HG03095 (cell line): ENCODE results near the gene UNC5C.

Experiments
- ATAC-seq: cut with Tn5 transposase; IDR thresholded peaks from one replicate; pipeline ENCODE4 v1.9.1; 2021; ENCODE audit warnings: moderate library complexity; ENCODE audit not compliant: unreplicated experiment

The UNC5C gene

GRCh38 chr4:95409750-95410149 lies 139.0 kb downstream of the UNC5C start:
- ATAC-seq, result no peak

- ATAC-seq, result no peak
Observed at GRCh38 chr4:95409127-95409526, 139.6 kb downstream of the UNC5C start.

- no peak for ATAC-seq
Observed at GRCh38 chr4:95402299-95402698, 146.5 kb downstream of the UNC5C start.

GRCh38 chr4:95398217-95398616 lies 150.6 kb downstream of the UNC5C start:
- no peak for ATAC-seq

GRCh38 chr4:95394752-95395306 lies 153.9 kb downstream of the UNC5C start:
- ATAC-seq, result no peak

GRCh38 chr4:95393821-95394220 lies 155.0 kb downstream of the UNC5C start:
- no peak for ATAC-seq

GRCh38 chr4:95388911-95389310 lies 159.9 kb downstream of the UNC5C start:
- no peak for ATAC-seq

- no peak for ATAC-seq
Observed at GRCh38 chr4:95387719-95388118, 161.1 kb downstream of the UNC5C start.

GRCh38 chr4:95386410-95386809 lies 162.4 kb downstream of the UNC5C start:
- no peak for ATAC-seq

- no peak for ATAC-seq
Observed at GRCh38 chr4:95381843-95382580, 166.8 kb downstream of the UNC5C start.

- ATAC-seq, result no peak
Observed at GRCh38 chr4:95379633-95380032, 169.1 kb downstream of the UNC5C start.

- no peak for ATAC-seq
Observed at GRCh38 chr4:95377366-95377900, 171.3 kb downstream of the UNC5C start.

GRCh38 chr4:95371476-95372224 lies 177.1 kb downstream of the UNC5C start:
- no peak for ATAC-seq

GRCh38 chr4:95367824-95368223 lies 180.9 kb downstream of the UNC5C start:
- no peak for ATAC-seq

GRCh38 chr4:95363966-95364365 lies 184.8 kb downstream of the UNC5C start:
- ATAC-seq, result no peak

- ATAC-seq, result no peak
Observed at GRCh38 chr4:95363559-95363925, 185.2 kb downstream of the UNC5C start.

- ATAC-seq, result no peak
Observed at GRCh38 chr4:95362906-95363558, 185.7 kb downstream of the UNC5C start.

GRCh38 chr4:95362066-95362465 lies 186.7 kb downstream of the UNC5C start:
- ATAC-seq, result no peak

- ATAC-seq, result no peak
Observed at GRCh38 chr4:95361696-95361965, 187.1 kb downstream of the UNC5C start.

GRCh38 chr4:95360906-95361695 lies 187.7 kb downstream of the UNC5C start:
- ATAC-seq, result no peak
